Stimulated activated CD4-positive, alpha-beta T cell treated with anti-CD3 and anti-CD28 coated beads, Interleukin-1b, Interleukin-23, amount 100 ng/mL, for 24 hours (primary cell): ENCODE results near the gene PAK1IP1.
A peak's percentile ranks its signal among the peaks of the same experiment; 100 is the strongest.
"Not testable (repeated sequence)": the region's sequence is repeated elsewhere in the genome, so short reads cannot be mapped to it uniquely, and the experiment has no call there.

ENCODE experiments used
- DNase-seq, 4 experiments: peaks; one replicate each; pipeline ENCODE4 v3.0.0-alpha.2; 2020; ENCODE audit warnings: low read depth in 4 of 4, low spot score in 1 of 4

Gene PAK1IP1, protein sequence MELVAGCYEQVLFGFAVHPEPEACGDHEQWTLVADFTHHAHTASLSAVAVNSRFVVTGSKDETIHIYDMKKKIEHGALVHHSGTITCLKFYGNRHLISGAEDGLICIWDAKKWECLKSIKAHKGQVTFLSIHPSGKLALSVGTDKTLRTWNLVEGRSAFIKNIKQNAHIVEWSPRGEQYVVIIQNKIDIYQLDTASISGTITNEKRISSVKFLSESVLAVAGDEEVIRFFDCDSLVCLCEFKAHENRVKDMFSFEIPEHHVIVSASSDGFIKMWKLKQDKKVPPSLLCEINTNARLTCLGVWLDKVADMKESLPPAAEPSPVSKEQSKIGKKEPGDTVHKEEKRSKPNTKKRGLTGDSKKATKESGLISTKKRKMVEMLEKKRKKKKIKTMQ

DNA sequence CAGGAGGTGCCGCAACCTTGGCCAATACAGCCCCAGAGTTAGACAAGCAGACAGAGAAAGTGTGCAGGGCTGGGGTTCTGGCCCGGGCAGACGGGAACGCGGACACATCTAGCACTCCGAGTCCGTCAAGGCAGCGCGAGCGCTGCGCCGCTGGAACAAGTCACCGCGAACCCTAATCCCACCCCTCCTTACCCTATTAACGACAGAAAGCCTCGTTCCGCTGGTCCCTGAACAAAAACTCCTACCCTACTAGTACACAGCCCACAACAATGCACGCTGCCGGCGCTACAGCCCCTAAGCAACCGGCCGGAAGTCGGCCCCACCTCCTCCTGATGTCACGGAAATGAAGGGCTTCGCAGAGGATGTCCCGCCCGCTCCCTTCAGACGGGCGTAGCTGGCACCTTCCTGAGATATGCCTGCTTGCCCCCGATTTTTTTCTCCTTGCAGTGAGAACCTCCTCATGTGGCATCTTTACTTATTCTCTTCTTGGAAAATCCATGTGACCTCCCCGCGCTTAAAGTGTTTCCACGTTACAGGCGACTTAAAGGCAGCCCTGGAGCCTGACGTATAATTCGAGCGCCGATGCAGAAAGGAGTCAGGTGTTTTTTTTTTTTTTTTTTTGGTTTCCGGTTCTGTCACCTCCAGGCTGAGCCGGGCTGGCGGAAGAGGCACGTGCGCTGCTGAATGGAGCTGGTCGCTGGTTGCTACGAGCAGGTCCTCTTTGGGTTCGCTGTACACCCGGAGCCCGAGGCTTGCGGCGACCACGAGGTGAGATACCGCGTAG is at the start of gene PAK1IP1, which contains the start of gene C6orf52:
Gene PAK1IP1, plus strand, starts transcription at position 671 of the 784 bp plus-strand sequence. Its CDS starts 14 bp downstream, at position 685.
Gene C6orf52, minus strand, starts transcription at position 315 of the 784 bp plus-strand sequence. CDS start 7,066 bp downstream, outside the sequence.
- peak; percentile 80 to 88 (median 84) for DNase-seq

GRCh38 chr6:10655508-10656055 is 39.2 kb upstream of the PAK1IP1 start:
- DNase-seq = peak in 1 of 4 experiments; percentile 1

- DNase-seq = no peak
Measured at GRCh38 chr6:10658910-10659698, 35.7 kb upstream of the PAK1IP1 start.

GRCh38 chr6:10659699-10660348 is 34.9 kb upstream of the PAK1IP1 start:
- DNase-seq = no peak

GRCh38 chr6:10660431-10661191 is 34.2 kb upstream of the PAK1IP1 start:
- DNase-seq = not testable (repeated sequence)

DNA sequence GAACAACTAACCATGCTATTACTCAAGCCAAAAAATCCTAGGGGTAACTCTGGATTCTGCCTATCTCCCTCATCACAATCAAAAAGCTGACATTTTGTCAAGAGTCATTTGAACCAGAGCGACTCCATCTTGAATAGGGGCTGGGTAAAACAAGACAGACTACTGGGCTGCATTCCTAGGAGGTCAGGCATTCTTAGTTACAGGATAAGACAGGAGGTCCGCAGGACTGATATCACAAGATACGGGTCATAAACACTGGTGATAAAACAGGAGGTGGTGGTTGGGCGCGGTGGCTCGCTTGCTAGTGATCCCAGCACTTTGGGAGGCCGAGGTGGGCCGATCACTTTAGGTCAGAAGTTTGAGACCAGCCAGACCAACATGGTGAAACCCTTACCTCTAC is 32.6 kb upstream of the PAK1IP1 start:
- DNase-seq = no peak

DNA sequence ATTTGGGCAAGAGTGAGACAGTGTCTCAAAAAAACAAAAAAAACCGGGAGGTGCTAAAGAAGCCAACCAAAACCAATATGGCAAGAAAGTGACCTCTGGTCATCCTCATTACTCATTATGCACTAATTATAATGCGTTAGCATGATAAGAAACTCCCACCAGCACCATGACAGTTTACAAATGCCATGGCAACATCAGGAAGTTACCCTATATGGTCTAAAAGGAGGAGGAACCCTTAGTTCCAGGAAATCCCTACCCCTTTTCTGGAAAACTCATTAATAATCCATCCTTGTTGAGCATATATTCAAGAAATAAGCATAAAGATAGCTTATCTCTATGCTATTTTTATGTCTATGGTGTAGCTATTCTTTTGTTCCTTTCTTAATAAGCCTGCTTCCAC is 32.0 kb upstream of the PAK1IP1 start:
- no peak for DNase-seq

- not testable (repeated sequence) for DNase-seq
Measured at GRCh38 chr6:10665595-10665994, 29.2 kb upstream of the PAK1IP1 start.

DNA sequence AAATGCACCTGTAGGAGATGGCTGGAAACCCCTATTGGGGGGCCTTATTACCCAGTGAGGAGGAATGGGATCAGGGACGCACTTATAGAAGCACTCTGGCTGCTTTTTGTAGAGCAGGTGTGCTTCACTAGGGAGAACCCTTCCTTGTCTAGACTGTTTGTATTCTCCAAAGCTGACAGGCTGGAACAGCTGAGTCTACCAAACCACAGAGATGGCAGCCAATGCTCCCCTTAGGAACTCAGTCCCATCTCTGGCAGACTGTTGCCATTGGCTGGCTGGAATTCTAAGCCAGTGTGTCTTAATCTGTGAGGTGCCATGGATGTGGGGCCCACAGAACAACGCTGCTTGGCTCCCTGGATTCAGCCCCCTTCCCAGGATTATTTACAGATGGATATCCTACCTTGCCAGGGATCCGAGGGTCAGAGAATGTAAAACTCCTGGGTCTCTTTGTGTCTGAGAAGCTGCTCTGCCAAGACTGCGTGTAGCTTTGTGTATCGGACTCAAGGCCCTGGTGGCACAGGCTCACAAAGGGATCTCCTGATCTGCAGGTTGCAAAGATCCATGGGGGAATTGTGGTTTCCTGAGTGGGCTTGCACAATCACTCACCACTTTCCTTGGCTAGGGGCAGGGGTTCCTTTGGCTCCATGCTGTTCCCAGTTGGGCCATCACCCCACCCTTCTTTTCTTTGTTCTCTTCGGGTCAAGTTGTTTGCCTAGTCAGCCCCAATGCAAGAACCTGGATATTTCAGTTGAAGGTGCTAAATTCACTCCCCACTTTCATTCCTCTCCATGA is 26.4 kb upstream of the PAK1IP1 start:
- no peak for DNase-seq

- no peak for DNase-seq
Measured at GRCh38 chr6:10676403-10676802, 18.4 kb upstream of the PAK1IP1 start.

- no peak for DNase-seq
Measured at GRCh38 chr6:10678456-10678855, 16.3 kb upstream of the PAK1IP1 start.

DNA sequence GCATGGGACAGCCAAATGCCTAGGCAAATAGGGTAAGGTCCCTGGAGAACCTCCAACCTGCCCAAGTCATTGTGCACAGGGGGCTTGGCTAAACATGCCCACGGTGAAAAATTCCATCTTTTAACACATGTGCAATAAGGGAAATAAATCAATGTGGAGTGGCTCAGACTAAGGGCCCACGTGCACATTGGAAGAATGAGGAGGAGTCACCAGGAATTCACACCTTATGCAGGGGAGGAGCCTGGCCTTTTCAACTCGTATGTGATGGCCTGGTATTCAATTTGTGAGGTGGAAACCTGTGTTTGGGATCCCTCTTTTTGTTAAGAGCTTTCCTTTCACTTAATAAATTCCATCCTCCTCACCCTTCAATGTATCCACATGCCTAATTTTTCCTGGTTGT is 13.0 kb upstream of the PAK1IP1 start:
- no peak for DNase-seq

DNA sequence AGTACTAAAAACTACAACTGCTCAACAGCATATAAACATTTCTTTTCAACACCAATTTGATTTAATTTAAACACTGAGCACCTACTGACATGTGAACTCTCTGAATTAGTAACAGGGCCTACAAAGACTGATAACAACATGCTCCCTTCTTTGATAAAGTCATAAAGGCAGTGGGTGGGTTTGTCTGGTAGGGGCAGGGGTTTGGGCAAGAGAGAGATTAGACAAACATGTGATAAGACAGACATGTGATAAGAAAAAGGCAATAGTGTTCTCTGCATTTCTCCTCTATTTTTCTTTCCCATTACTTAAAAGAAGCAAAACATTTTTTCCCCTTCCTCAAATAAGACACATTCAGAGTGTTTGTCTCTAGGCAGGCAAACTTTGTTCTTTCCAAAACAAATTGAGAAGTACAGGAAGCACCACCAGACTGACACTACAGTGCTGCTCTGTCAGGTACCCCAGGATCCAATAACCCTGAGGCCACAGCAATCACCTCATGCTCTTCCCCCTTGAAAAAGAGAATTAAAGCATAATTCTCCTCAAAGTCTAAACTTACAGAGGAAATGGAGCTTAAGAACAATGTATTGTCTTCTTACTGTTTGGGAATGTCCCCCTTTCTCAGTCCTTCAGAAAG is 12.3 kb upstream of the PAK1IP1 start:
- DNase-seq = no peak

DNA sequence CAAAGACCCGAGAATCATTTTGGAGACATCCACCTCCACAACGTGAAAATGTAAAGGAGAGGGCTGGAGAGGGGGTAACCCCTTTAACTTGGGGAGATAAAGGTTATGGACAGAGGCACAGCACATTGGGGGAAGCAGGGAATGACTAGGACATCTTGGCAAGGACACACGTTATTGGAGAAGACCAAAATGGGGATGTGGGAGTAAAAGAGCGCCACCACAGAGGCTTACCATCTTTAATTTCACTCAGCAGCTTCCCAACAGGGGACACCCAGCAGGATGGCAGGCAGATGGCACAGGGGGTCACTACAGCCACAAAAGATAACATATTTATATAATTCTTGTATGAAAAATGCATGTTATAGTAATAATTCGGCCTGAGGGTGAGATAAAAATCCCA is 10.2 kb upstream of the PAK1IP1 start:
- no peak for DNase-seq

- no peak for DNase-seq
Measured at GRCh38 chr6:10685092-10685915, 9.5 kb upstream of the PAK1IP1 start.

DNA sequence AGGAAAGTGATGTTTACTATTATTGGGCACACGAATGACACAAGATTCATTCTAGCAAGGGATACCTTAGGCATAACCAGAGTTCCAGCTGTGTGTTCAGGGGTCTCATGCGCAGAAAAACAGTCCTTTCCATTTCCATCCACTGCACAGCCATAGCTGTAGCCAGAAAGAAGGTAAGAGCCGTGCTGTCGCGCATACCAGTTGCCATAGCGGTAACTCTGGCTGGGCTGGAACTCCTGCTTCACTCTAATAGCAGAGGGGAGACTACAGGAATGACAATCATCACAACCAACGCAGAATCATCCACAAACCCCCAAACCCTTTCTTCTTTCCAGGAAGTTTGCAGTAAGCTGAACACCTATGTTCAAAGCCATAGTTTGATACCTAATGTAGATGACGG is 7.9 kb upstream of the PAK1IP1 start:
- DNase-seq = no peak

DNA sequence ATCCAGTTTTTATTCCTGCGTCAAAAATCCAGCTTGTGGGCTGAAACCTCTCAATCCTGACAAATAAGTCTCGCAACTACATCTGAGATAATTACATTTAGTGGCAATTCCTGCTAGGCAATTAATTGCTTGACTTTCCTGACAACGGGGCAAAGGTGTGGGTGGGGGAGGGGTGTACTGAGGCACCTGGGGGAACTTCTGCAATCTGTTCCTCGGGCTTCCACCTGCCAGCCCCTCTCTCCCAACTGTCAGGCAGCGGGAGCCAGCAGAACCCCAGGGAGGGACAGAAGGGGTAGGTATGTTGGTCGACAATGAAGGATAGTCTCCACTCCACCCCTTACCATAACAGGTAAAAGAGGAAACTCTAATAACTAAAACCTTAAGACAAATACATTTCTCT is 7.2 kb upstream of the PAK1IP1 start:
- no peak for DNase-seq
